GM21390 (cell line): ENCODE data around the gene SPDYE2B.
"Not testable (repeated sequence)": the region's sequence is repeated elsewhere in the genome, so short reads cannot be mapped to it uniquely, and the experiment has no call there.

Source experiments
- ATAC-seq: cut with Tn5 transposase; IDR thresholded peaks from one replicate; pipeline ENCODE4 v1.9.1; 2021; ENCODE audit not compliant: unreplicated experiment

The SPDYE2B gene

GRCh38 chr7:102649924-102650323 lies at the start of gene SPDYE2B:
SPDYE2B (plus strand) TSS chr7:102650319; CDS start chr7:102652349, 2,030 bp downstream.
- ATAC-seq, result not testable (repeated sequence)

GRCh38 chr7:102602317-102602716 lies 47.8 kb upstream of the SPDYE2B start:
- not testable (repeated sequence) for ATAC-seq

- ATAC-seq, result not testable (repeated sequence)
Measured at GRCh38 chr7:102604431-102605145, 45.5 kb upstream of the SPDYE2B start.

GRCh38 chr7:102606848-102607247 lies 43.3 kb upstream of the SPDYE2B start:
- ATAC-seq, result not testable (repeated sequence)

- ATAC-seq, result not testable (repeated sequence)
Measured at GRCh38 chr7:102609734-102610133, 40.4 kb upstream of the SPDYE2B start.

GRCh38 chr7:102610441-102610840 lies 39.7 kb upstream of the SPDYE2B start:
- ATAC-seq, result not testable (repeated sequence)

GRCh38 chr7:102611013-102611674 lies 39.0 kb upstream of the SPDYE2B start:
- peak; percentile 38 for ATAC-seq

GRCh38 chr7:102611675-102612325 lies 38.3 kb upstream of the SPDYE2B start:
- ATAC-seq, result not testable (repeated sequence)

GRCh38 chr7:102613575-102614345 lies 36.4 kb upstream of the SPDYE2B start:
- ATAC-seq, result peak; percentile 74

GRCh38 chr7:102614346-102614697 lies 35.8 kb upstream of the SPDYE2B start:
- ATAC-seq, result peak; percentile 23

- ATAC-seq, result not testable (repeated sequence)
Measured at GRCh38 chr7:102614873-102615272, 35.2 kb upstream of the SPDYE2B start.

GRCh38 chr7:102615930-102616329 lies 34.2 kb upstream of the SPDYE2B start:
- not testable (repeated sequence) for ATAC-seq

- ATAC-seq, result peak; percentile 66
Measured at GRCh38 chr7:102616507-102617125, 33.5 kb upstream of the SPDYE2B start, which contains the start of gene RASA4. RASA4 (minus strand) TSS chr7:102616756; CDS start chr7:102616689, 67 bp downstream.

- ATAC-seq, result not testable (repeated sequence)
Measured at GRCh38 chr7:102618122-102618521, 32.0 kb upstream of the SPDYE2B start.

- ATAC-seq, result not testable (repeated sequence)
Measured at GRCh38 chr7:102627271-102627904, 22.7 kb upstream of the SPDYE2B start.

- ATAC-seq, result not testable (repeated sequence)
Measured at GRCh38 chr7:102630622-102631021, 19.5 kb upstream of the SPDYE2B start.

- ATAC-seq, result not testable (repeated sequence)
Measured at GRCh38 chr7:102634299-102634698, 15.8 kb upstream of the SPDYE2B start.

GRCh38 chr7:102635354-102635753 lies 14.8 kb upstream of the SPDYE2B start:
- not testable (repeated sequence) for ATAC-seq

GRCh38 chr7:102636956-102637355 lies 13.2 kb upstream of the SPDYE2B start:
- not testable (repeated sequence) for ATAC-seq

GRCh38 chr7:102638848-102639247 lies 11.3 kb upstream of the SPDYE2B start:
- ATAC-seq, result not testable (repeated sequence)
